CD14-positive monocyte (primary cell): ENCODE data around the gene CNTN5. TPM values are rescaled to one million over a fixed set of nuclear protein-coding genes. Genes with fewer than 3 reads are reported as not detected.

Experiments used
- DNase-seq, 3 donors: peaks; one replicate each; pipeline ENCODE4 v3.0.0-alpha.2; 2011 to 2022
- H2AFZ ChIP-seq: 2 replicates; pipeline ENCODE4 v1.6.0; 2012; ENCODE audit warnings: mild to moderate bottlenecking, low read depth, low read length, inconsistent platforms; ENCODE audit not compliant: insufficient read depth, poor library complexity, severe bottlenecking
- H3K27ac ChIP-seq, 2 donors: 1 replicate in 1 of 2; 2 replicates in 1 of 2; pipeline ENCODE4 v1.5.1; 2012 to 2013; ENCODE audit warnings: low read length in 2 of 2, control low read depth in 1 of 2, inconsistent platforms in 1 of 2, low read depth in 1 of 2, mild to moderate bottlenecking in 1 of 2
- H3K27me3 ChIP-seq, 2 donors: one replicate each; pipeline versions ENCODE4 v1.6.0 to v1.6.1; 2011 to 2013; ENCODE audit warnings: low read length in 2 of 2; ENCODE audit not compliant: control insufficient read depth in 2 of 2, insufficient read depth in 2 of 2
- H3K36me3 ChIP-seq, 2 donors: replicated peaks in 1 of 2; 1 replicate in 1 of 2; 2 replicates in 1 of 2; pipeline versions ENCODE4 v1.5.1 to v1.6.1; 2012 to 2013; ENCODE audit warnings: low read length in 2 of 2, control low read depth in 1 of 2, inconsistent platforms in 1 of 2, mild to moderate bottlenecking in 1 of 2; ENCODE audit not compliant: insufficient read depth in 2 of 2, control insufficient read depth in 1 of 2
- H3K4me1 ChIP-seq, 2 donors: 1 replicate in 1 of 2; 2 replicates in 1 of 2; pipeline versions ENCODE4 v1.5.1 to v1.6.1; 2012 to 2013; ENCODE audit warnings: low read length in 2 of 2, control low read depth in 1 of 2, inconsistent platforms in 1 of 2, mild to moderate bottlenecking in 1 of 2, moderate library complexity in 1 of 2; ENCODE audit not compliant: insufficient read depth in 2 of 2, control insufficient read depth in 1 of 2
- H3K4me2 ChIP-seq: replicated peaks from 2 replicates; pipeline ENCODE3; 2012; ENCODE audit warnings: low read length, moderate library complexity, mild to moderate bottlenecking; ENCODE audit not compliant: poor library complexity, severe bottlenecking; ENCODE audit errors: extremely low read depth
- H3K4me3 ChIP-seq, 3 experiments: fragments of 200-600 bp in 1 of 3; sonication (generic) in 1 of 3; replicated peaks in 1 of 3; 1 replicate in 2 of 3; 2 replicates in 1 of 3; pipeline ENCODE4 v1.5.1; 2011 to 2013; ENCODE audit warnings: low read length in 3 of 3, mild to moderate bottlenecking in 3 of 3, control low read depth in 2 of 3, low read depth in 2 of 3, inconsistent platforms in 1 of 3, moderate library complexity in 1 of 3
- H3K79me2 ChIP-seq: 2 replicates; pipeline ENCODE4 v1.6.0; 2012; ENCODE audit warnings: mild to moderate bottlenecking, control low read depth, inconsistent platforms, low read length, moderate library complexity; ENCODE audit not compliant: insufficient read depth
- H3K9ac ChIP-seq: 2 replicates; pipeline ENCODE4 v1.6.0; 2017; ENCODE audit warnings: low read length, mild to moderate bottlenecking; ENCODE audit not compliant: insufficient read depth, poor library complexity, severe bottlenecking
- H3K9me3 ChIP-seq, 2 donors: replicated peaks in 1 of 2; 1 replicate in 1 of 2; 2 replicates in 1 of 2; pipeline versions ENCODE4 v1.5.1 to v1.6.1; 2012 to 2013; ENCODE audit warnings: low read length in 2 of 2, control low read depth in 1 of 2; ENCODE audit not compliant: control insufficient read depth in 1 of 2, insufficient read depth in 1 of 2
- H4K20me1 ChIP-seq: 2 replicates; pipeline ENCODE4 v1.6.0; 2012; ENCODE audit warnings: mild to moderate bottlenecking, low read length, control low read depth, moderate library complexity; ENCODE audit not compliant: insufficient read depth
- H3K27ac Mint-ChIP-seq, 7 donors: one replicate each; pipeline ENCODE4 v1.8.0; 2020; ENCODE audit warnings: mild to moderate bottlenecking in 7 of 7, mixed read lengths in 7 of 7, moderate library complexity in 6 of 7, inconsistent platforms in 2 of 7
- H3K27me3 Mint-ChIP-seq, 3 donors: one replicate each; pipeline ENCODE4 v1.8.0; 2021 to 2022; ENCODE audit warnings: low read depth in 3 of 3, mild to moderate bottlenecking in 3 of 3, mixed read lengths in 3 of 3, moderate library complexity in 3 of 3, inconsistent platforms in 1 of 3
- H3K36me3 Mint-ChIP-seq, 2 donors: one replicate each; pipeline ENCODE4 v1.8.0; 2020; ENCODE audit warnings: mixed read lengths in 2 of 2, inconsistent platforms in 1 of 2, mild to moderate bottlenecking in 1 of 2
- H3K4me1 Mint-ChIP-seq: one replicate; pipeline ENCODE4 v1.8.0; 2020; ENCODE audit warnings: mild to moderate bottlenecking, mixed read lengths
- H3K4me3 Mint-ChIP-seq, 2 donors: one replicate each; pipeline ENCODE4 v1.8.0; 2020; ENCODE audit warnings: mild to moderate bottlenecking in 2 of 2, mixed read lengths in 2 of 2, moderate library complexity in 1 of 2
- H3K9me3 Mint-ChIP-seq, 7 donors: one replicate each; pipeline ENCODE4 v1.8.0; 2020 to 2022; ENCODE audit warnings: mixed read lengths in 7 of 7, mild to moderate bottlenecking in 6 of 7, moderate library complexity in 6 of 7, inconsistent platforms in 2 of 7
- CTCF ChIP-seq: fragments of 200-600 bp; IDR thresholded peaks from one replicate; pipeline ENCODE4 v1.8.0; 2022; ENCODE audit warnings: antibody characterized with exemption, mild to moderate bottlenecking
- WGBS: methylation state at CpG from one replicate; pipeline ENCODE4 v1.1.5; 2013; ENCODE audit warnings: missing lambda C conversion rate; ENCODE audit not compliant: insufficient coverage; 5-methylcytosine and 5-hydroxymethylcytosine counted together
- intact Hi-C, 2 donors: fragments of 100-400 bp; cut with micrococcal nuclease; formaldehyde crosslinking; loops; one replicate each; pipeline versions ENCODE4 v1.15.0 to v1.15.1; 2023
- polyA plus RNA-seq, 3 donors: library from polyadenylated mRNA; depleted of rRNA in 1 of 3; unstranded in 2 of 3; stranded (reverse) in 1 of 3; fragments of 300-500 nt in 2 of 3; fragments of >200 nt in 1 of 3; fragmentation: Illumina TruSeq in 2 of 3; gene quantifications; 1 replicate in 2 of 3; 2 replicates in 1 of 3; pipeline ENCODE4 v1.2.3, GENCODE V29; 2012 to 2021

Gene CNTN5
- polyA plus RNA-seq, 3 donors = not detected

DNA sequence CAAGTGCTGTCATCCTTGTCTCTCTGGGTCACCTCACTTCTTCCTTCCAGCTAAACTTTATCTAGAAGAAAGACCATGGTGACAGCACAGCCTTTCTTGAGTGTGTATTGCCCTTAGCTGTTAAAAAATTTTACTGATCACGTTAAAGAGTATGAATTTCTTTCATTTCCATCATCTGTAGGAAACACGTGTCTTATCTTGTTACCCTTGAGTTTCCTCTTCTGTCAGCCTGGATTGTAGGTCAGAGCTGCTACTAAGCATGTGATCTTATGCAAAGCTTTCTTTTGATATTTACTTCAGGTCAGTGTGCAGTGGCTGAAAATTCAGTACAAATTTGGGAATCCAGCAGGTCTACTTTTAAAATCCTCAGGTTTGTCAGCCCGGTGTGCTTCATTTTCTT is 1154.1 kb downstream of the CNTN5 start:
- Histone ChIP-seq H4K20me1 (no peaks in the 10 kb centered on the region), H3K4me1 (no peaks in the 10 kb centered on the region), H3K9me3 (peaks cover 0 to 2% of the 10 kb centered on the region in 2 donors), H2AFZ (no peak overlapping the region), H3K27me3 (no peaks in the 10 kb centered on the region), H3K27ac (no peak overlapping the region), H3K4me3 (no peak overlapping the region), H3K79me2 (no peaks in the 10 kb centered on the region), H3K4me2 (no peak overlapping the region), H3K9ac (no peak overlapping the region), H3K36me3 (no peaks in the 10 kb centered on the region)
- Mint-ChIP-seq H3K4me1 (no peaks in the 10 kb centered on the region), H3K4me3 (no peak overlapping the region), H3K9me3 (peaks cover 0 to 5% (median 3%) of the 10 kb centered on the region in 7 donors), H3K27ac (no peak overlapping the region), H3K36me3 (no peaks in the 10 kb centered on the region), H3K27me3 (peaks cover 0 to 2% (median 0%) of the 10 kb centered on the region in 3 donors)
- DNase-seq = no peak
- WGBS = no CpG with 5 or more reads among the region's 3 CpGs
- no peak for TF ChIP-seq CTCF
- intact Hi-C loops = no loop called here

GRCh38 chr11:100176456-100176855 is 1155.7 kb downstream of the CNTN5 start:
- intact Hi-C loops = no loop called here
- H3K36me3 ChIP-seq = no peaks in the 10 kb centered on the region
- no peak for TF ChIP-seq CTCF
- H3K27ac ChIP-seq = no peak overlapping the region
- H3K9me3 ChIP-seq = peaks cover 0 to 2% of the 10 kb centered on the region in 2 donors
- no peaks in the 10 kb centered on the region for H3K4me1 ChIP-seq
- H3K79me2 ChIP-seq = no peaks in the 10 kb centered on the region
- peaks cover 0 to 4% (median 3%) of the 10 kb centered on the region in 7 donors for H3K9me3 Mint-ChIP-seq
- no peak overlapping the region for H3K27ac Mint-ChIP-seq
- H3K4me3 ChIP-seq = no peak overlapping the region
- no peak overlapping the region for H3K4me3 Mint-ChIP-seq
- H3K36me3 Mint-ChIP-seq = no peaks in the 10 kb centered on the region
- no peaks in the 10 kb centered on the region for H4K20me1 ChIP-seq
- no peak for DNase-seq
- no peak overlapping the region for H3K9ac ChIP-seq
- no peaks in the 10 kb centered on the region for H3K4me1 Mint-ChIP-seq
- peaks cover 0 to 2% (median 0%) of the 10 kb centered on the region in 3 donors for H3K27me3 Mint-ChIP-seq
- no peak overlapping the region for H3K4me2 ChIP-seq
- H3K27me3 ChIP-seq = no peaks in the 10 kb centered on the region
- no peak overlapping the region for H2AFZ ChIP-seq
